ENCODE measurements around the gene TMC8. TPM values are rescaled to one million over a fixed set of nuclear protein-coding genes. Genes with fewer than 3 reads are reported as not detected.

TMC8 gene
- total RNA-seq, 1 donor from 2014 or later = 0.79 TPM

- H3K9me3 Mint-ChIP-seq = no peaks in the 10 kb centered on the region
- TF ChIP-seq, protein P1, sequence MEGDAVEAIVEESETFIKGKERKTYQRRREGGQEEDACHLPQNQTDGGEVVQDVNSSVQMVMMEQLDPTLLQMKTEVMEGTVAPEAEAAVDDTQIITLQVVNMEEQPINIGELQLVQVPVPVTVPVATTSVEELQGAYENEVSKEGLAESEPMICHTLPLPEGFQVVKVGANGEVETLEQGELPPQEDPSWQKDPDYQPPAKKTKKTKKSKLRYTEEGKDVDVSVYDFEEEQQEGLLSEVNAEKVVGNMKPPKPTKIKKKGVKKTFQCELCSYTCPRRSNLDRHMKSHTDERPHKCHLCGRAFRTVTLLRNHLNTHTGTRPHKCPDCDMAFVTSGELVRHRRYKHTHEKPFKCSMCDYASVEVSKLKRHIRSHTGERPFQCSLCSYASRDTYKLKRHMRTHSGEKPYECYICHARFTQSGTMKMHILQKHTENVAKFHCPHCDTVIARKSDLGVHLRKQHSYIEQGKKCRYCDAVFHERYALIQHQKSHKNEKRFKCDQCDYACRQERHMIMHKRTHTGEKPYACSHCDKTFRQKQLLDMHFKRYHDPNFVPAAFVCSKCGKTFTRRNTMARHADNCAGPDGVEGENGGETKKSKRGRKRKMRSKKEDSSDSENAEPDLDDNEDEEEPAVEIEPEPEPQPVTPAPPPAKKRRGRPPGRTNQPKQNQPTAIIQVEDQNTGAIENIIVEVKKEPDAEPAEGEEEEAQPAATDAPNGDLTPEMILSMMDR (conservative IDR thresholded peaks at IDR 0.05) = no peak
- peaks cover 10% of the 10 kb centered on the region for H3K36me3 Mint-ChIP-seq (ENCODE audit: low read depth)
- H3K4me3 Mint-ChIP-seq = peak overlapping the region; percentile 49
- H3K27me3 Mint-ChIP-seq (ENCODE audit: low read depth) = no peaks in the 10 kb centered on the region
- H3K27ac Mint-ChIP-seq (ENCODE audit: unreplicated experiment) = no peak overlapping the region
- no peak for DNase-seq (ENCODE audit: low read depth, low spot score)
- H3K4me1 Mint-ChIP-seq = peaks cover 13% of the 10 kb centered on the region
Measured at GRCh38 chr17:78174346-78174869, 43.8 kb downstream of the TMC8 start.

- peaks cover 10% of the 10 kb centered on the region for H3K36me3 Mint-ChIP-seq (ENCODE audit: low read depth)
- H3K4me1 Mint-ChIP-seq = peaks cover 13% of the 10 kb centered on the region
- no peak overlapping the region for H3K4me3 Mint-ChIP-seq
- no peak overlapping the region for H3K27ac Mint-ChIP-seq (ENCODE audit: unreplicated experiment)
- no peaks in the 10 kb centered on the region for H3K9me3 Mint-ChIP-seq
- TF ChIP-seq, protein P1 (conservative IDR thresholded peaks at IDR 0.05) = peak; percentile 12
- no peak for DNase-seq (ENCODE audit: low read depth, low spot score)
- H3K27me3 Mint-ChIP-seq (ENCODE audit: low read depth) = no peaks in the 10 kb centered on the region
Measured at GRCh38 chr17:78174870-78175642, 44.5 kb downstream of the TMC8 start.

GRCh38 chr17:78175643-78175981 lies 45.0 kb downstream of the TMC8 start:
- no peaks in the 10 kb centered on the region for H3K27me3 Mint-ChIP-seq (ENCODE audit: low read depth)
- DNase-seq (ENCODE audit: low read depth, low spot score) = no peak
- peaks cover 10% of the 10 kb centered on the region for H3K36me3 Mint-ChIP-seq (ENCODE audit: low read depth)
- H3K4me3 Mint-ChIP-seq = peak overlapping the region; percentile 34
- no peak overlapping the region for H3K27ac Mint-ChIP-seq (ENCODE audit: unreplicated experiment)
- TF ChIP-seq, protein P1 (conservative IDR thresholded peaks at IDR 0.05) = no peak
- H3K9me3 Mint-ChIP-seq = no peaks in the 10 kb centered on the region
- peaks cover 13% of the 10 kb centered on the region for H3K4me1 Mint-ChIP-seq

- no peak overlapping the region for H3K27ac Mint-ChIP-seq (ENCODE audit: unreplicated experiment)
- H3K36me3 Mint-ChIP-seq (ENCODE audit: low read depth) = peaks cover 10% of the 10 kb centered on the region
- H3K4me3 Mint-ChIP-seq = no peak overlapping the region
- H3K9me3 Mint-ChIP-seq = no peaks in the 10 kb centered on the region
- no peaks in the 10 kb centered on the region for H3K27me3 Mint-ChIP-seq (ENCODE audit: low read depth)
- TF ChIP-seq, protein P1 (conservative IDR thresholded peaks at IDR 0.05) = peak; percentile 95
- H3K4me1 Mint-ChIP-seq = peaks cover 13% of the 10 kb centered on the region
- DNase-seq (ENCODE audit: low read depth, low spot score) = peak; percentile 71
Measured at GRCh38 chr17:78176548-78177025, 46.0 kb downstream of the TMC8 start.

- Mint-ChIP-seq H3K27ac (ENCODE audit: unreplicated experiment) (no peak overlapping the region), H3K4me1 (peaks cover 16% of the 10 kb centered on the region), H3K4me3 (no peak overlapping the region), H3K27me3 (ENCODE audit: low read depth) (no peaks in the 10 kb centered on the region), H3K9me3 (no peaks in the 10 kb centered on the region), H3K36me3 (ENCODE audit: low read depth) (peaks cover 15% of the 10 kb centered on the region)
- TF ChIP-seq, protein P1 (conservative IDR thresholded peaks at IDR 0.05) = no peak
- DNase-seq (ENCODE audit: low read depth, low spot score) = no peak
Measured at GRCh38 chr17:78179372-78179771, 48.8 kb downstream of the TMC8 start.

Data from neural crest cell (in vitro differentiated cells).